ENCODE results near the gene ZFPL1.

The ZFPL1 gene

GRCh38 chr11:65109231-65110198 is 25.5 kb downstream of the ZFPL1 start:
- H3K27ac ChIP-seq (ENCODE audit: low read depth, low read length), result no peak overlapping the region
- no peaks in the 10 kb centered on the region for H3K9me3 ChIP-seq (ENCODE audit: insufficient read depth, low read depth, low read length)
- H3K4me3 ChIP-seq (ENCODE audit: low read length), result no peak overlapping the region
- H3K27me3 ChIP-seq (ENCODE audit: insufficient read depth, low read length), result no peaks in the 10 kb centered on the region
- H3K4me1 ChIP-seq (ENCODE audit: insufficient read depth, low read length), result peaks cover 7% of the 10 kb centered on the region; the same call in 1 of the 2 replicates
- H3K36me3 ChIP-seq (ENCODE audit: insufficient read depth, low read length), result peaks cover 15% of the 10 kb centered on the region
- no peak overlapping the region for H3K9ac ChIP-seq (ENCODE audit: low read depth, low read length)
- WGBS, result 94% methylated on average over 36 of the region's 36 CpGs

GRCh38 chr11:65110354-65110861 is 26.4 kb downstream of the ZFPL1 start:
- 27% methylated on average over 18 of the region's 18 CpGs for WGBS
- no peak overlapping the region for H3K9ac ChIP-seq (ENCODE audit: low read depth, low read length)
- H3K27ac ChIP-seq (ENCODE audit: low read depth, low read length), result no peak overlapping the region
- no peaks in the 10 kb centered on the region for H3K9me3 ChIP-seq (ENCODE audit: insufficient read depth, low read depth, low read length)
- no peak overlapping the region for H3K4me3 ChIP-seq (ENCODE audit: low read length)
- H3K27me3 ChIP-seq (ENCODE audit: insufficient read depth, low read length), result no peaks in the 10 kb centered on the region
- H3K4me1 ChIP-seq (ENCODE audit: insufficient read depth, low read length), result peaks cover 7% of the 10 kb centered on the region; the same call in 1 of the 2 replicates
- H3K36me3 ChIP-seq (ENCODE audit: insufficient read depth, low read length), result peaks cover 18% of the 10 kb centered on the region

GRCh38 chr11:65111159-65111743 is 27.2 kb downstream of the ZFPL1 start:
- Histone ChIP-seq H3K27ac (ENCODE audit: low read depth, low read length) (no peak overlapping the region), H3K9me3 (ENCODE audit: insufficient read depth, low read depth, low read length) (no peaks in the 10 kb centered on the region), H3K27me3 (ENCODE audit: insufficient read depth, low read length) (no peaks in the 10 kb centered on the region), H3K9ac (ENCODE audit: low read depth, low read length) (no peak overlapping the region), H3K4me1 (ENCODE audit: insufficient read depth, low read length) (peaks cover 7% of the 10 kb centered on the region; the same call in 1 of the 2 replicates), H3K36me3 (ENCODE audit: insufficient read depth, low read length) (peaks cover 22% of the 10 kb centered on the region), H3K4me3 (ENCODE audit: low read length) (peak overlapping the region; percentile 25)
- 64% methylated on average over 31 of the region's 31 CpGs for WGBS

- Histone ChIP-seq H3K4me1 (ENCODE audit: insufficient read depth, low read length) (peaks cover 7% of the 10 kb centered on the region; the same call in 1 of the 2 replicates), H3K4me3 (ENCODE audit: low read length) (peak within 1 kb of the TSS; percentile 90), H3K9me3 (ENCODE audit: insufficient read depth, low read depth, low read length) (no peaks in the 10 kb centered on the region), H3K9ac (ENCODE audit: low read depth, low read length) (peak within 1 kb of the TSS; percentile 85), H3K27me3 (ENCODE audit: insufficient read depth, low read length) (no peaks in the 10 kb centered on the region), H3K36me3 (ENCODE audit: insufficient read depth, low read length) (peaks cover 22% of the 10 kb centered on the region), H3K27ac (ENCODE audit: low read depth, low read length) (peak within 1 kb of the TSS; percentile 84)
- under 1% methylated on average over 64 of the region's 64 CpGs for WGBS
These were observed 27.9 kb downstream of the ZFPL1 start, which contains the start of gene TM7SF2 for GRCh38 chr11:65111744-65112545. TM7SF2 (plus strand) TSS chr11:65111872; CDS start chr11:65112016, 144 bp downstream.

GRCh38 chr11:65112546-65113360 is 28.7 kb downstream of the ZFPL1 start:
- H3K9ac ChIP-seq (ENCODE audit: low read depth, low read length), result peak overlapping the region; percentile 85
- peak overlapping the region; percentile 90 for H3K4me3 ChIP-seq (ENCODE audit: low read length)
- H3K9me3 ChIP-seq (ENCODE audit: insufficient read depth, low read depth, low read length), result no peaks in the 10 kb centered on the region
- H3K27ac ChIP-seq (ENCODE audit: low read depth, low read length), result peak overlapping the region; percentile 84; the same call in 1 of the 2 replicates
- peaks cover 7% of the 10 kb centered on the region; the same call in 1 of the 2 replicates for H3K4me1 ChIP-seq (ENCODE audit: insufficient read depth, low read length)
- H3K36me3 ChIP-seq (ENCODE audit: insufficient read depth, low read length), result peaks cover 22% of the 10 kb centered on the region
- WGBS, result 3% methylated on average over 57 of the region's 57 CpGs
- H3K27me3 ChIP-seq (ENCODE audit: insufficient read depth, low read length), result no peaks in the 10 kb centered on the region

GRCh38 chr11:65113361-65113756 is 29.3 kb downstream of the ZFPL1 start:
- Histone ChIP-seq H3K9me3 (ENCODE audit: insufficient read depth, low read depth, low read length) (no peaks in the 10 kb centered on the region), H3K36me3 (ENCODE audit: insufficient read depth, low read length) (peaks cover 23% of the 10 kb centered on the region), H3K9ac (ENCODE audit: low read depth, low read length) (peak overlapping the region; percentile 37; the same call in 1 of the 2 replicates), H3K27me3 (ENCODE audit: insufficient read depth, low read length) (no peaks in the 10 kb centered on the region), H3K4me3 (ENCODE audit: low read length) (peak overlapping the region; percentile 90), H3K27ac (ENCODE audit: low read depth, low read length) (no peak overlapping the region), H3K4me1 (ENCODE audit: insufficient read depth, low read length) (peaks cover 7% of the 10 kb centered on the region; the same call in 1 of the 2 replicates)
- WGBS, result 65% methylated on average over 11 of the region's 14 CpGs

GRCh38 chr11:65113839-65114238 is 29.8 kb downstream of the ZFPL1 start:
- Histone ChIP-seq H3K36me3 (ENCODE audit: insufficient read depth, low read length) (peaks cover 28% of the 10 kb centered on the region), H3K9me3 (ENCODE audit: insufficient read depth, low read depth, low read length) (no peaks in the 10 kb centered on the region), H3K9ac (ENCODE audit: low read depth, low read length) (no peak overlapping the region), H3K27me3 (ENCODE audit: insufficient read depth, low read length) (no peaks in the 10 kb centered on the region), H3K4me1 (ENCODE audit: insufficient read depth, low read length) (peaks cover 7% of the 10 kb centered on the region; the same call in 1 of the 2 replicates), H3K4me3 (ENCODE audit: low read length) (0 out of 2 replicates have a peak overlapping the region, but pooled peaks have one; percentile 90), H3K27ac (ENCODE audit: low read depth, low read length) (no peak overlapping the region)
- 94% methylated on average over 6 of the region's 6 CpGs for WGBS

- Histone ChIP-seq H3K4me1 (ENCODE audit: insufficient read depth, low read length) (peaks cover 7% of the 10 kb centered on the region; the same call in 1 of the 2 replicates), H3K27ac (ENCODE audit: low read depth, low read length) (no peak overlapping the region), H3K9me3 (ENCODE audit: insufficient read depth, low read depth, low read length) (no peaks in the 10 kb centered on the region), H3K4me3 (ENCODE audit: low read length) (no peak overlapping the region), H3K9ac (ENCODE audit: low read depth, low read length) (no peak overlapping the region), H3K36me3 (ENCODE audit: insufficient read depth, low read length) (peaks cover 31% of the 10 kb centered on the region), H3K27me3 (ENCODE audit: insufficient read depth, low read length) (no peaks in the 10 kb centered on the region)
- WGBS, result 94% methylated on average over 11 of the region's 11 CpGs
These were observed 30.6 kb downstream of the ZFPL1 start for GRCh38 chr11:65114538-65115171.

GRCh38 chr11:65115361-65116082 is 31.5 kb downstream of the ZFPL1 start:
- no peak overlapping the region for H3K4me3 ChIP-seq (ENCODE audit: low read length)
- WGBS, result 97% methylated on average over 21 of the region's 21 CpGs
- no peak overlapping the region for H3K27ac ChIP-seq (ENCODE audit: low read depth, low read length)
- H3K9me3 ChIP-seq (ENCODE audit: insufficient read depth, low read depth, low read length), result no peaks in the 10 kb centered on the region
- peaks cover 5% of the 10 kb centered on the region; the same call in 1 of the 2 replicates for H3K4me1 ChIP-seq (ENCODE audit: insufficient read depth, low read length)
- H3K36me3 ChIP-seq (ENCODE audit: insufficient read depth, low read length), result peaks cover 39% of the 10 kb centered on the region
- H3K9ac ChIP-seq (ENCODE audit: low read depth, low read length), result 0 out of 2 replicates have a peak overlapping the region, but pooled peaks have one; percentile 94
- H3K27me3 ChIP-seq (ENCODE audit: insufficient read depth, low read length), result no peaks in the 10 kb centered on the region

Data from HUES64 (cell line).